GM12865 (cell line): Measurements from ENCODE around the gene TDRD10.
A peak's percentile ranks its signal among the peaks of the same experiment; 100 is the strongest.

Experiments
- DNase-seq: peaks from one replicate; pipeline ENCODE4 v3.0.0; 2010; ENCODE audit warnings: low read depth
- H3K4me3 ChIP-seq: 2 replicates; pipeline ENCODE4 v1.5.1; 2011; ENCODE audit warnings: mild to moderate bottlenecking, low read depth, low read length, control low read depth
- CTCF ChIP-seq: IDR thresholded peaks from 2 replicates; pipeline ENCODE4 v1.5.1; 2011; ENCODE audit warnings: low read length, control low read depth, low read depth, inconsistent platforms; ENCODE audit not compliant: insufficient read depth; ENCODE audit errors: missing control alignments

Gene TDRD10

GRCh38 chr1:154577346-154578057 lies 75.5 kb downstream of the TDRD10 start:
- peak; percentile 15 for DNase-seq
- TF ChIP-seq CTCF: no peak
- H3K4me3 ChIP-seq: no peak overlapping the region

GRCh38 chr1:154578058-154578418 lies 76.0 kb downstream of the TDRD10 start:
- no peak overlapping the region for H3K4me3 ChIP-seq
- DNase-seq: no peak
- TF ChIP-seq CTCF: no peak

- H3K4me3 ChIP-seq: no peak overlapping the region
- TF ChIP-seq CTCF: no peak
- no peak for DNase-seq
Measured at GRCh38 chr1:154579374-154579773, 77.4 kb downstream of the TDRD10 start.

GRCh38 chr1:154581766-154582165 lies 79.7 kb downstream of the TDRD10 start:
- no peak for TF ChIP-seq CTCF

GRCh38 chr1:154582885-154583284 lies 80.9 kb downstream of the TDRD10 start:
- no peak for TF ChIP-seq CTCF
- no peak overlapping the region for H3K4me3 ChIP-seq
- no peak for DNase-seq

More at GRCh38 chr1:154581766-154582165, 79.7 kb downstream of the TDRD10 start:
- no peak overlapping the region for H3K4me3 ChIP-seq
- DNase-seq: no peak

- H3K4me3 ChIP-seq: no peak overlapping the region
- no peak for TF ChIP-seq CTCF
- no peak for DNase-seq
Measured at GRCh38 chr1:154583773-154584172, 81.8 kb downstream of the TDRD10 start.
